ENCODE measurements around the gene CEP350.

The CEP350 gene

DNA sequence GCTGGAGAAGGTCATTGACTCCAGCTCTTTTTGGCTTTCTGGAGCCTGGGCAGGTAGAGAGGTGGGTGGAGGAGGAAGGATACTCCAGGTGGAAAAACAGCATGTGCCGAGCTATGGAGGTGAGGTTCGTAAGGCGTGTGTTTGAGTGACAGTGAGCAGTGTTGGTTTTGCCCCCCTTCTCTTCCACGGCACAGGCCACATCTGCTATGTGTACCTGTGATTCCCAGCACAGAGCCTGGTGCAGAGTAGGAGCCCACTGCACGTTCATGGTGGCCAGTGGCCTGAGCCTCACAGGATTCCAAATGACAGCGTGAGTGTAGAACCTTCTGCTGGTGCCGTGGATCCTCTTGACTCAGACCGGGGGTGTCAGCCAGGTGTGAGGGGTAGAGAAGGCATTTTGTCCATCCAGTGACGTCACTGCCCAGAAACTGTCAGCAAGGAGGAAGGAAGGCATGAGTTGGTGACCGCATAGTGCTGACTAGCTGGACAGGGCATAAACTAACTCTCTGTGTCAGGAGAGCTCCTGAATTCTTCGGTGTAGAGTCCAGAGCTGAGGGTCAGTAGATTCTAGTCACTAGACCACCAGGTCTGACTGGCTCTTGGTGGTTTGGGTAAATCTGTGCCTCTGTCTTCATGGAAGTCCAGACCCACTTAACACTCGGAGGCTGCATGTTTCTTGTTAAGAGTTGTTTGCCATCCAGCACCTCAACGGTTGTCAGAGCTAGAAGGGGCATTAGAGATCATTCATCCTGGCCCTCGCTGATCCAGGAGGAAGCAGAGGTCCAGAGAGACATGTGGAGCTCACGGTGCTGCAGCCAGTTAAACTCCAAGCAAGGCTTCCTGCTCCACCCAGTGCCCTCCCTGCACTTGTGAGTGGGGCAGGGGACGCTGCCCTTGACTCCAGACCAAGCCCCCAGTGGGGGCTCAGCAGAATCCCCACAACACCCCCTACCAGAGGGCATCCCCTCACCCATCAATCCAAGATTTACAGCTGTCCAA, 203.8 kb downstream of the CEP350 start:
- DNase-seq (ENCODE audit: low spot score): no peak
- TF ChIP-seq, protein P1, sequence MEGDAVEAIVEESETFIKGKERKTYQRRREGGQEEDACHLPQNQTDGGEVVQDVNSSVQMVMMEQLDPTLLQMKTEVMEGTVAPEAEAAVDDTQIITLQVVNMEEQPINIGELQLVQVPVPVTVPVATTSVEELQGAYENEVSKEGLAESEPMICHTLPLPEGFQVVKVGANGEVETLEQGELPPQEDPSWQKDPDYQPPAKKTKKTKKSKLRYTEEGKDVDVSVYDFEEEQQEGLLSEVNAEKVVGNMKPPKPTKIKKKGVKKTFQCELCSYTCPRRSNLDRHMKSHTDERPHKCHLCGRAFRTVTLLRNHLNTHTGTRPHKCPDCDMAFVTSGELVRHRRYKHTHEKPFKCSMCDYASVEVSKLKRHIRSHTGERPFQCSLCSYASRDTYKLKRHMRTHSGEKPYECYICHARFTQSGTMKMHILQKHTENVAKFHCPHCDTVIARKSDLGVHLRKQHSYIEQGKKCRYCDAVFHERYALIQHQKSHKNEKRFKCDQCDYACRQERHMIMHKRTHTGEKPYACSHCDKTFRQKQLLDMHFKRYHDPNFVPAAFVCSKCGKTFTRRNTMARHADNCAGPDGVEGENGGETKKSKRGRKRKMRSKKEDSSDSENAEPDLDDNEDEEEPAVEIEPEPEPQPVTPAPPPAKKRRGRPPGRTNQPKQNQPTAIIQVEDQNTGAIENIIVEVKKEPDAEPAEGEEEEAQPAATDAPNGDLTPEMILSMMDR (IDR thresholded peaks at IDR 0.05; ENCODE audit: extremely low read depth, insufficient read depth, missing control alignments): no peak
- in situ Hi-C loops (cut with MboI; ENCODE audit: low pct_unique_long_range_greater_than_20kb, low sequenced_read_pairs, unreplicated experiment): no loop called here

DNA sequence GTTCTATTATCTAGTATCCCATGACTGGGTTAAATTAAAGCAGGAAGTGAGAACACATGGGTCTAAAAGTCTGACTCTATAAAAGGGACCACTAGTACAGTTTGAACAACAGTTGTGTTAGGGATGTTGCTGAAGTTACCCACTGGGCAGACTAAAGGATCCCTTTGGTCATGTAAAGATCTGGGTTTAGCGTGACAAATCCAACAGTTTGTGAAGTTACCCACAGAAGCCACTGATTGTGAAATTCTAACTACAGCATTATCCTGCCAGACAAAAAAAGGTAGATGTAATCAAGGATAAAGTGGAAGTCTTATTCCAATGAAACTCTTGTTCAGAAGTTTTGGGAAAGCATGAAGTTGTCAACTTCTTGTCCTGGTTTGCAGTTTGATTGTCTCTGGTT, 205.7 kb downstream of the CEP350 start:
- no peak for DNase-seq (ENCODE audit: low spot score)
- TF ChIP-seq, protein P1 (IDR thresholded peaks at IDR 0.05; ENCODE audit: extremely low read depth, insufficient read depth, missing control alignments): no peak
- in situ Hi-C loops (cut with MboI; ENCODE audit: low pct_unique_long_range_greater_than_20kb, low sequenced_read_pairs, unreplicated experiment): loop anchor here (10.0 kb wide), 1 partner anchor 286 kb away; the partner anchor contains the start of gene TOR1AIP2

DNA sequence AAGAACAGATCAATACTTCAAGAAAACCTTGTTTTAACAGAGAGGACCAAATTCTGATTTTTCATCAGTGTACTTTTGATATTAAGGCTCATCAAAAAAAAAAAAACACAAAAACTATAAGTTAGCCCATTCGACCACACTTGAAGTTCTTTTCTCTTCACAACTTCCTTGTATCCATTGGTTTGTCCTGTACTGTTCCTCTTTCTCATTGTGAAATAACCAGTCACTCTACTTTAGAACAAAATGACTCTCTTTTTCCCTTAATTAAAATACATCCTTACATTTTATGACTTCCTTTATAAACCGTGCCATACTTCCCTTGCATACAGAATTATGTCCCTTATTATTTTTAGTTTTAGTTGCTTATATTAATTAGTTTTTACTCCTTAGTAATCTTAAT, 208.4 kb downstream of the CEP350 start:
- in situ Hi-C loops (cut with MboI; ENCODE audit: low pct_unique_long_range_greater_than_20kb, low sequenced_read_pairs, unreplicated experiment): loop anchor here (10.0 kb wide), 1 partner anchor 288 kb away; the partner anchor contains the start of gene TOR1AIP2
- TF ChIP-seq, protein P1 (IDR thresholded peaks at IDR 0.05; ENCODE audit: extremely low read depth, insufficient read depth, missing control alignments): no peak
- no peak for DNase-seq (ENCODE audit: low spot score)
